Measurements from ENCODE around the gene C16orf96. TPM values are rescaled to one million over a fixed set of nuclear protein-coding genes. Genes with fewer than 3 reads are reported as not detected.

C16orf96 gene
- total and polyA plus RNA-seq, 4 donors: 0.06 to 0.25 (median 0.08) TPM

DNA sequence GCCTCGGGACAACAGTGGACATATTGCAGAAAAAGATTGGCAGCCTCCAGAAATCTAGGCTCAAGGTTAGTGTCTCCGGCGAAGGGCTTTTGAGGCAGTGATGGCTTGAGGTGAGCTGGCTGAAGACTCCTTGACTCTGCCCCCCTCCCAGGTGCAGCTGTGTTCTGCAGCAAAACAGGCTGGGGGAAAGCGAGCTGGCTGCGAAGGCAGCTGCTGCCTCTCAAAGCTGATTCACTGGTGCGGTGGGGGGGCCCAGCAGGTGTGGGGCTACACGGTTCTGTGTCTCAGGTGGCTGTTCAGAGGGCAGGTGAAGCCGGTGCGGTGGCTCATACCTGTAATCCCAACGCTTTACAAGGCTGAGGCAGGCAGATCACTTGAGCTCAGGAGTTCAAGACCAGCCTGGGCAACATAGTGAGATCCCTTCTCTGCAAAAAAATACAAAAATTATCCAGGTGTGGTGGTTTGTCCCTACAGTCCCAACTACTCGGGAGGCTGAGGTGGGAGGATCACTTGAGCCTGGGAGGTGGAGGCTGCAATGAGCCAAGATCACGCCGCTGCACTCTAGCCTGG is 22.9 kb downstream of the C16orf96 start:
- TF ChIP-seq RXRA (IDR thresholded peaks at IDR 0.05): no peak
- TF ChIP-seq ATF3 (IDR thresholded peaks at IDR 0.05): no peak
- TF ChIP-seq SP1 (IDR thresholded peaks at IDR 0.05): no peak
- TF ChIP-seq YY1 (IDR thresholded peaks at IDR 0.05): no peak
- no peak for TF ChIP-seq RAD21 (IDR thresholded peaks at IDR 0.05)
- TF ChIP-seq EGR1 (IDR thresholded peaks at IDR 0.05; ENCODE audit: low read depth in 2 of 2): no peak
- no peak for TF ChIP-seq TAF1 (conservative IDR thresholded peaks at IDR 0.05)
- TF ChIP-seq, protein P1, sequence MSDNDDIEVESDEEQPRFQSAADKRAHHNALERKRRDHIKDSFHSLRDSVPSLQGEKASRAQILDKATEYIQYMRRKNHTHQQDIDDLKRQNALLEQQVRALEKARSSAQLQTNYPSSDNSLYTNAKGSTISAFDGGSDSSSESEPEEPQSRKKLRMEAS (IDR thresholded peaks at IDR 0.05): no peak
- TF ChIP-seq FOXA1 (IDR thresholded peaks at IDR 0.05): no peak
- TF ChIP-seq JUND (IDR thresholded peaks at IDR 0.05): no peak
- TF ChIP-seq, protein P2, sequence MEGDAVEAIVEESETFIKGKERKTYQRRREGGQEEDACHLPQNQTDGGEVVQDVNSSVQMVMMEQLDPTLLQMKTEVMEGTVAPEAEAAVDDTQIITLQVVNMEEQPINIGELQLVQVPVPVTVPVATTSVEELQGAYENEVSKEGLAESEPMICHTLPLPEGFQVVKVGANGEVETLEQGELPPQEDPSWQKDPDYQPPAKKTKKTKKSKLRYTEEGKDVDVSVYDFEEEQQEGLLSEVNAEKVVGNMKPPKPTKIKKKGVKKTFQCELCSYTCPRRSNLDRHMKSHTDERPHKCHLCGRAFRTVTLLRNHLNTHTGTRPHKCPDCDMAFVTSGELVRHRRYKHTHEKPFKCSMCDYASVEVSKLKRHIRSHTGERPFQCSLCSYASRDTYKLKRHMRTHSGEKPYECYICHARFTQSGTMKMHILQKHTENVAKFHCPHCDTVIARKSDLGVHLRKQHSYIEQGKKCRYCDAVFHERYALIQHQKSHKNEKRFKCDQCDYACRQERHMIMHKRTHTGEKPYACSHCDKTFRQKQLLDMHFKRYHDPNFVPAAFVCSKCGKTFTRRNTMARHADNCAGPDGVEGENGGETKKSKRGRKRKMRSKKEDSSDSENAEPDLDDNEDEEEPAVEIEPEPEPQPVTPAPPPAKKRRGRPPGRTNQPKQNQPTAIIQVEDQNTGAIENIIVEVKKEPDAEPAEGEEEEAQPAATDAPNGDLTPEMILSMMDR (IDR thresholded peaks at IDR 0.05; ENCODE audit: low read depth, low read length, missing input control): no peak
- TF ChIP-seq HNF4G (IDR thresholded peaks at IDR 0.05): no peak
- no peak for TF ChIP-seq HNF4A (conservative IDR thresholded peaks at IDR 0.05)
- TF ChIP-seq REST (IDR thresholded peaks at IDR 0.05): no peak
- TF ChIP-seq NR2F2 (IDR thresholded peaks at IDR 0.05): no peak
- TF ChIP-seq, protein P3, sequence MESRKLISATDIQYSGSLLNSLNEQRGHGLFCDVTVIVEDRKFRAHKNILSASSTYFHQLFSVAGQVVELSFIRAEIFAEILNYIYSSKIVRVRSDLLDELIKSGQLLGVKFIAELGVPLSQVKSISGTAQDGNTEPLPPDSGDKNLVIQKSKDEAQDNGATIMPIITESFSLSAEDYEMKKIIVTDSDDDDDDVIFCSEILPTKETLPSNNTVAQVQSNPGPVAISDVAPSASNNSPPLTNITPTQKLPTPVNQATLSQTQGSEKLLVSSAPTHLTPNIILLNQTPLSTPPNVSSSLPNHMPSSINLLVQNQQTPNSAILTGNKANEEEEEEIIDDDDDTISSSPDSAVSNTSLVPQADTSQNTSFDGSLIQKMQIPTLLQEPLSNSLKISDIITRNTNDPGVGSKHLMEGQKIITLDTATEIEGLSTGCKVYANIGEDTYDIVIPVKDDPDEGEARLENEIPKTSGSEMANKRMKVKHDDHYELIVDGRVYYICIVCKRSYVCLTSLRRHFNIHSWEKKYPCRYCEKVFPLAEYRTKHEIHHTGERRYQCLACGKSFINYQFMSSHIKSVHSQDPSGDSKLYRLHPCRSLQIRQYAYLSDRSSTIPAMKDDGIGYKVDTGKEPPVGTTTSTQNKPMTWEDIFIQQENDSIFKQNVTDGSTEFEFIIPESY (IDR thresholded peaks at IDR 0.05): no peak
- H3K9me3 ChIP-seq (ENCODE audit: control insufficient read depth in 4 of 4, low read length in 3 of 4): no peaks in the 10 kb centered on the region
- no peaks in the 10 kb centered on the region for H3K4me1 ChIP-seq (ENCODE audit: control insufficient read depth in 4 of 4, insufficient read depth in 4 of 4, low read length in 3 of 4)
- no peak overlapping the region for H3K27ac ChIP-seq (ENCODE audit: low read depth in 1 of 2, low read length in 2 of 2)
- no peaks in the 10 kb centered on the region for H3K27me3 ChIP-seq (ENCODE audit: control insufficient read depth in 4 of 4, insufficient read depth in 4 of 4, low read length in 3 of 4)
- no peak for DNase-seq (ENCODE audit: low spot score)
- no peaks in the 10 kb centered on the region for H3K36me3 ChIP-seq (ENCODE audit: control insufficient read depth in 4 of 4, insufficient read depth in 3 of 4, low read depth in 1 of 4, low read length in 3 of 4)
- no peak overlapping the region for H3K4me3 ChIP-seq (ENCODE audit: low read depth in 1 of 3, low read length in 3 of 3)
- 88% methylated on average over 13 of the region's 13 CpGs for WGBS
- H3K9ac ChIP-seq (ENCODE audit: low read depth in 1 of 2, low read length in 2 of 2): no peak overlapping the region

DNA sequence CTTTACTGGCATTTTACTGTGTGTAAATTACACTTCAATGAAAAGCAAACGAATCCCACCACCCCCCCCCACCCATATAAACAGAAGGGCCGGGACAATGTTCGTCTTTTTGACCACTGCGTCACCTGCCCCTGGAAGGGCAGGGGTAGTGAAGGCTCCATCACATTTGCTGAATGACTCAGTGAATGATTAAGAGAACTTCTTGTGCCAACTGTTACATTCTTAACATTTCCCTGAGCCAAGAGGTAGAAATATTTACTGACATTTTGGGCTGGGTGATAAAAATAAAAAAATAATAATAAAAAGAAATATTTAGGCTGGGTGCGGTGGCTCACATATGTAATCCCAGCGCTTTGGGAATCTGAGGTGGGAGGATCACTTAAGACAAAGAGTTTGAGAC is 24.1 kb downstream of the C16orf96 start:
- Histone ChIP-seq H3K27ac (ENCODE audit: low read depth in 1 of 2, low read length in 2 of 2) (no peak overlapping the region), H3K4me1 (ENCODE audit: control insufficient read depth in 4 of 4, insufficient read depth in 4 of 4, low read length in 3 of 4) (no peaks in the 10 kb centered on the region), H3K27me3 (ENCODE audit: control insufficient read depth in 4 of 4, insufficient read depth in 4 of 4, low read length in 3 of 4) (no peaks in the 10 kb centered on the region), H3K9me3 (ENCODE audit: control insufficient read depth in 4 of 4, low read length in 3 of 4) (no peaks in the 10 kb centered on the region), H3K36me3 (ENCODE audit: control insufficient read depth in 4 of 4, insufficient read depth in 3 of 4, low read depth in 1 of 4, low read length in 3 of 4) (no peaks in the 10 kb centered on the region), H3K4me3 (ENCODE audit: low read depth in 1 of 3, low read length in 3 of 3) (no peak overlapping the region), H3K9ac (ENCODE audit: low read depth in 1 of 2, low read length in 2 of 2) (no peak overlapping the region)
- WGBS: 71% methylated on average over 6 of the region's 6 CpGs
- DNase-seq (ENCODE audit: low spot score): no peak
- TF ChIP-seq GABPA (IDR thresholded peaks at IDR 0.05 in 1 of 2, conservative IDR thresholded peaks at IDR 0.05 in 1 of 2): no peak
- TF ChIP-seq, protein P2 (IDR thresholded peaks at IDR 0.05; ENCODE audit: low read depth, low read length, missing input control): no peak
- no peak for TF ChIP-seq JUND (IDR thresholded peaks at IDR 0.05)
- no peak for TF ChIP-seq HNF4G (IDR thresholded peaks at IDR 0.05)
- no peak for TF ChIP-seq RAD21 (IDR thresholded peaks at IDR 0.05)
- TF ChIP-seq SP1 (IDR thresholded peaks at IDR 0.05): no peak
- no peak for TF ChIP-seq YY1 (IDR thresholded peaks at IDR 0.05)
- TF ChIP-seq, protein P1 (IDR thresholded peaks at IDR 0.05): no peak
- TF ChIP-seq REST (IDR thresholded peaks at IDR 0.05): no peak
- no peak for TF ChIP-seq EGR1 (IDR thresholded peaks at IDR 0.05; ENCODE audit: low read depth in 2 of 2)

All from liver (tissue), 9 donors.